ENCODE results near the gene JPH3. TPM values are rescaled to one million over a fixed set of nuclear protein-coding genes. Genes with fewer than 3 reads are reported as not detected.

The JPH3 gene
- total RNA-seq, 1 donor from 2014 or later, result not detected

DNA sequence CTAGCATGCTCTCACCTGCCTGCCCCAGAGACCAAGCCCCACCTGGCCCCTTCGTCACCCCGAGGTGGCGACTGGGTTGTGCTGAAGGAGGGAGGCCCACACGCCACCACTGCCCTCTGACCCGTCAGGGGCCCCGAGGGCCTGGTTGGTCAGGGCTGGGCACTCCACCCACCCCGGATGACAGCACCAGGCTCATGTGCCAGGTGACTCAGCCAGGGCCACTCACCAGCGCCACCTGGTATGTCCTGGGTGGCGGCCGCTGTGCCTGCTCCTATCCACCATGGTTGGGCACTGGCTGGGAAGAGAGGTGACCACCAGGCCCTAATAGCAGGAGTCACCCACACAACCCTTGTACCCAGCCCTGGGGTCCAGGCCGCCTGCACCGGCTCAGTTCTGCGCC is 68.9 kb downstream of the JPH3 start:
- H3K4me3 ChIP-seq (ENCODE audit: low read depth, low read length), result no peak overlapping the region
- TF ChIP-seq CTCF (IDR thresholded peaks at IDR 0.05; ENCODE audit: insufficient read depth, low read length, severe bottlenecking), result no peak
- DNase-seq (ENCODE audit: low read depth) (no peak), FAIRE-seq (no peak)
- H3K27me3 ChIP-seq (ENCODE audit: control insufficient read depth, insufficient read depth, low read length), result no peaks in the 10 kb centered on the region
- H3K36me3 ChIP-seq (ENCODE audit: control insufficient read depth, insufficient read depth, low read length), result no peaks in the 10 kb centered on the region

GRCh38 chr16:87671715-87672270 is 69.5 kb downstream of the JPH3 start:
- Histone ChIP-seq H3K27me3 (ENCODE audit: control insufficient read depth, insufficient read depth, low read length) (no peaks in the 10 kb centered on the region), H3K36me3 (ENCODE audit: control insufficient read depth, insufficient read depth, low read length) (no peaks in the 10 kb centered on the region), H3K4me3 (ENCODE audit: low read depth, low read length) (no peak overlapping the region)
- FAIRE-seq (no peak), DNase-seq (ENCODE audit: low read depth) (no peak)
- TF ChIP-seq CTCF (IDR thresholded peaks at IDR 0.05; ENCODE audit: insufficient read depth, low read length, severe bottlenecking), result no peak

DNA sequence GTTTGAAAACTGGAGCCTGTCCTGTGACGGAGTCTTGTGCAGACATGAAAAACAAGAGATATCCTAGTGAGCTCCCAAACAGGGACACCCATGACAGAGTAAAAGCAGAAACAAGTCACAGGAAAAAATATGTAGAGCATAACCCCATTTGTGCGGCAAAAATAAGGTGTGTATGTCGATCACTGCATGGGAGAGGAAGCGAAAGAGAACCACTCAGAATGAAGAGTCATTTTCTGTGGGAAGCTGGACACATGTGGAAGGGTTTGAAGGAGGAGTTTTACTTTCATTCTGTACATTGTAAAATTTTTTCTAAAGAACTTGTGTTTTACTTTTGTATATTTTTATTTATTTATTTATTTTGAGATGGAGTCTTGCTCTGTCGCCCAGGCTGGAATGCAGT is 72.1 kb downstream of the JPH3 start:
- DNase-seq (ENCODE audit: low read depth) (no peak), FAIRE-seq (no peak)
- no peak overlapping the region for H3K4me3 ChIP-seq (ENCODE audit: low read depth, low read length)
- H3K27me3 ChIP-seq (ENCODE audit: control insufficient read depth, insufficient read depth, low read length), result no peaks in the 10 kb centered on the region
- TF ChIP-seq CTCF (IDR thresholded peaks at IDR 0.05; ENCODE audit: insufficient read depth, low read length, severe bottlenecking), result no peak
- no peaks in the 10 kb centered on the region for H3K36me3 ChIP-seq (ENCODE audit: control insufficient read depth, insufficient read depth, low read length)

DNA sequence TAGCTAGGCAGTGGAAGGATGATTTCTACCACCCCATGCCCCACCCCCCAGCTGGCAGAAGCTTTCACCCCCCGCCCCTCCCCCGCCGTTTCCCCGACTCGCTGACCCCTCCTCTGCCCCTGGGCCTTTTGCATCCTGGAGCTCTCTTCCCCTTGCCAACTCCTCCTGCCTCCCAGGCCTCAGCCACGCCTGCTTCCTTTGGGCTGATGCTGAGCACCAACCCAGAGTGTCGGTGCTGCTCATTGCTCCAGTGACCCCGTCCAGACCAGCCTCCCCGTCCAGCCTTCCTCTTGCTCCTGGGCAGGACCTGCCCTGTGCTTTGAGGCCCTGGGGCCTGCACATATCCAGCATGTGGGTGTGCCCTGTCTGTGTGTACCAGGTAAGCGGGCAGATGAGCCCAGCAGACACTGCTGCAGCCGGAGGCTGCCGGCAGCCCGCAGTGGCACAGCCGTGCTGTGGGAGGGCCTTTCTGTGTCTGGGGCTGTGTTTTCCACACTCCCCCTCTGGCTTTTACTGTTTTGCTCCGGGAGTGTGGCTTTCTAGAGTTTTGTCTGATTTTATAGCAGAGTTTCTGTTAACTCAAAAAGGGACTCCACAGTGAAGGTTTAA is 72.9 kb downstream of the JPH3 start:
- DNase-seq (ENCODE audit: low read depth) (no peak), FAIRE-seq (no peak)

GRCh38 chr16:87677830-87678229 is 75.5 kb downstream of the JPH3 start:
- Histone ChIP-seq H3K4me3 (ENCODE audit: low read depth, low read length) (no peak overlapping the region), H3K36me3 (ENCODE audit: control insufficient read depth, insufficient read depth, low read length) (no peaks in the 10 kb centered on the region), H3K27me3 (ENCODE audit: control insufficient read depth, insufficient read depth, low read length) (no peaks in the 10 kb centered on the region)
- TF ChIP-seq CTCF (IDR thresholded peaks at IDR 0.05; ENCODE audit: insufficient read depth, low read length, severe bottlenecking), result no peak
- FAIRE-seq, result no peak
- DNase-seq (ENCODE audit: low read depth), result no peak

More for the DNA sequence above, 72.9 kb downstream of the JPH3 start:
- H3K4me3 ChIP-seq (ENCODE audit: low read depth, low read length), result no peak overlapping the region
- H3K27me3 ChIP-seq (ENCODE audit: control insufficient read depth, insufficient read depth, low read length), result no peaks in the 10 kb centered on the region
- no peak for TF ChIP-seq CTCF (IDR thresholded peaks at IDR 0.05; ENCODE audit: insufficient read depth, low read length, severe bottlenecking)
- no peaks in the 10 kb centered on the region for H3K36me3 ChIP-seq (ENCODE audit: control insufficient read depth, insufficient read depth, low read length)

- DNase-seq (ENCODE audit: low read depth), result no peak
Observed at GRCh38 chr16:87678618-87679017, 76.3 kb downstream of the JPH3 start.

More at GRCh38 chr16:87678618-87679017, 76.3 kb downstream of the JPH3 start:
- H3K27me3 ChIP-seq (ENCODE audit: control insufficient read depth, insufficient read depth, low read length), result no peaks in the 10 kb centered on the region
- peak; percentile 16 for TF ChIP-seq CTCF (IDR thresholded peaks at IDR 0.05; ENCODE audit: insufficient read depth, low read length, severe bottlenecking)
- no peak overlapping the region for H3K4me3 ChIP-seq (ENCODE audit: low read depth, low read length)
- no peak for FAIRE-seq
- no peaks in the 10 kb centered on the region for H3K36me3 ChIP-seq (ENCODE audit: control insufficient read depth, insufficient read depth, low read length)

Measured in bronchial epithelial cell (primary cell).